Stimulated activated CD4-positive, alpha-beta T cell treated with anti-CD3 and anti-CD28 coated beads, Interleukin-1b, Interleukin-23, amount 100 ng/mL, for 4 hours (primary cell): ENCODE results near the gene PLXNB1.
A peak's percentile ranks its signal among the peaks of the same experiment; 100 is the strongest.

Source experiments
- DNase-seq, 2 donors: peaks; one replicate each; pipeline ENCODE4 v3.0.0-alpha.2; 2020; ENCODE audit warnings: low read depth in 2 of 2

PLXNB1 gene

DNA sequence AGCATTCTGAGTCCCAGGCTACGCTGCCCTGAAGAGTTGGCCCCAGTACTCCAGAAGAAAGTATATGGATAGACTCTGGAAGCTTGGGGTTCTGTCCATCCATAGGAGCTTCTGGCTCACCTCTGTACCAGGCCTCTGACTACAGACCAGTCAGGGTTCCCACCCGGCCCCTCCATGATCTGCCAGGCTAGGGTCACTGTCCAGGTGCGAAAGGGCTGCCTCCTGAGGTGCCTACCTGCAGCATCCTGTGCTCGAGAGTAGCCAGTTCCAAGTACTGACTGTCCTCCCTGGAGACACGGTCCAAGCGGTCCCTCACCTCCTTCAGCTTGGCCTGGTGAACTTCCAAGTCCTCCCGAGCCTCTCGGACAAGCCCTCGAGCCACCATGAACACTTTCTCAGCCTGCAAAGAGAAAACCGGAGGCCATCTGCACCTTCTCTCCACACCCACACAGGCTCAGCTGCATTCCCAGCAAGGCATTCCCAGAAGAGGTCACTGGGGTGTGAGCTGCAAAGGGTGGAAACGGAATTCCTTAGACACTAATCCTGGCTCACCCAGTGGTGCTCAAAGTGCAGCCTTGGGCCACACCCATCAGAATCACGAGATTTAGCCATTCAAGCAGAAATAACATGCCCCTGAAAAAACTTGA lies 3.7 kb upstream of the PLXNB1 start:
- no peak for DNase-seq

DNA sequence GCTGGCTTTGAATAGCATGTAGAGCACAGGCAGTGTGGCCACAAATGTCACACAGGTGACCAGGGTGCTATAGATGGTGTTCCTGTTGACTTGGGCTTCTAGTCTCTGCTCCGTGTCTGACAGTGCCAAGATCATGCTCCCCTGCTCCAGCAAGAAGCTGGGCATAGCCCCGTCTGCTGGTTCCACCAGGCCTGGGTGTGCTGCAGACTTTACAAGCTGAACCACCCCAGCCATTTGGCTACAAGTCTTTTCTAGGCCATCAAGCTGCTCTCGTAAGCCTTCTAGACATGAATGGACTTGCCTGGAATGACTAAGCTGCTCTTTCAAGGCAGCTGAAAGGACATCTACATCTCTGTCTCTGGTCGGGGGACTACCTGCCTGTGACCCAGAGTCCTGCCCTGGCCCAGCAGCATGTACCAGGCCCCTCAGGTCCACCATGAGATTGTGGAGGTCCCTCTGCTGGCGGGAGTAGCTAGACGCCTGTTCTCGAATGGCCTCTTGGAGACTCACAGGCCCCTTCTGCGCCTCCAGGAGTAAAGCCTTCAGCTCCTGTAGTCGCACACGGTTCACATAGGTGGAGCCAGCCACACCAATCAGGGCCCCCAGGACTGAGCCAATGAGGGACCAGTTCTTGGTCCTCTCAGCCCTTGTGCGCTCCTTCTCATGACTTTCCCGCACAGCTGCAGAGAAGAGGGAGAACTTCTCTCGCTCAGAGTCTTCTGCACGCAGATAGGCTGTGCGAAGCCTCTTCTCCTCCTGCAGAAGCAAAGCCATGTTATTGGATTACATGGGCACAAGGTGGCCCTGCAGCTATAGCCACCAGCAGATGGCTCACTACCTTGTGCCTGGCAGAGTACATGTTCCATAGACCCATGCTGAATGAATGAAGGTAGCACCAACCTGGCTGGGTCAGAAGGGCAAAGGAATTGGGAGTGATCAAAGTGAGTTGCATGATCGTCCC lies 2.8 kb upstream of the PLXNB1 start:
- DNase-seq: no peak

DNA sequence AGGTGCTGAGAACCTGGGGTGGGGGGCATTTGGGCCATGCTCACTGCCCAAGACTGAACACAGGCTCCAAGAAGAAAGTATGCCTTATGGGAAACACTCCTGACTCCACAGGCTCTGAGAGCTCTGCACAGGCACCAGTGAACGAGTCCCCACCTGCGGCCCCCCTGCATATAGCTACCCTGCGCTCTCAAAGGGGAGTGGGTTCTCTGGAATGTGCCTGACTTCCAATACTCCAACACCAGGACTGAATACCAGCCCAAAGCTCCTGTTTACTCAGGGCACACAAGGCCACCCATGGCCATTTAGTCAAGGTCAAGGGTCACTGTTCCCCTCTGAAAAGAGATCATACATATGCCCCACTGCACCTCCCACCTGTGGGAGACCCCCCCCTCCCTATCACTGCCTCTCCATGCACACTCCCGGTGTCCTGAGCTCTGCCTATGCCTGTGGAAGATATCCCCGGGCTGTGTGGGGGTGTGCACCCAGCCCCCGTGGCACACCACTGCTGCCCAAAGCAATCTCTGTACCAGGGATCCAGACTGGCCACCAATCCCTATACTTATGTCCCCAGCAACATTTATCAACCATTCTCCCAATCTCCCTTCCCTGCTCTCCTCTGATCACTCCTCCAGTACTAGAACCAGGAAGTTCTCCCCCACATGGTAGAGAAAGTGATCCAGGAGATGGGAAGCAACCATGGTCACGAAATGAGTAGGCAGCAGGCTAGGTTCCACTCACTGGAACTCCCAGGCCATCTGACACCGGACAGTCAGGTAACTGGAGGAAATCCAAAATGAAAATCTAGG lies 1.5 kb upstream of the PLXNB1 start:
- no peak for DNase-seq

DNA sequence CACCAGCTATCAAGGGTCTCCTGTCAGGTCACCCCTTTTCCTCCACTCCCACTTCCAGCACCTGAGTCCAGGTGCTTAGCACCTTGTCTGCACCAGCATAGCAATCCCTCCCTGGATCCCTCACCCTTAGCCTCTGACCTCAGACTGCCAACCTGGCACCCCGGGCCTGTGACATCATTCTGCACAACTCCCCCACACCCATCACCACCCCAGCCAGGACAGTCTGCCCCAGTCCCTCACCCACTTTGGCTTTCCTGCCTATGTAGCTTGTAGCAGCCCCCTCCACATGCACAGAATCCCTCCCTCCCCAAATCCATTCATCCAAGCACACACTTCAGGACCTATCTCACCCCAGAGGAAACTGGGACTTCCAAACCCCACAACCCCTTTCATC lies 819 bp upstream of the PLXNB1 start:
- DNase-seq: no peak

DNA sequence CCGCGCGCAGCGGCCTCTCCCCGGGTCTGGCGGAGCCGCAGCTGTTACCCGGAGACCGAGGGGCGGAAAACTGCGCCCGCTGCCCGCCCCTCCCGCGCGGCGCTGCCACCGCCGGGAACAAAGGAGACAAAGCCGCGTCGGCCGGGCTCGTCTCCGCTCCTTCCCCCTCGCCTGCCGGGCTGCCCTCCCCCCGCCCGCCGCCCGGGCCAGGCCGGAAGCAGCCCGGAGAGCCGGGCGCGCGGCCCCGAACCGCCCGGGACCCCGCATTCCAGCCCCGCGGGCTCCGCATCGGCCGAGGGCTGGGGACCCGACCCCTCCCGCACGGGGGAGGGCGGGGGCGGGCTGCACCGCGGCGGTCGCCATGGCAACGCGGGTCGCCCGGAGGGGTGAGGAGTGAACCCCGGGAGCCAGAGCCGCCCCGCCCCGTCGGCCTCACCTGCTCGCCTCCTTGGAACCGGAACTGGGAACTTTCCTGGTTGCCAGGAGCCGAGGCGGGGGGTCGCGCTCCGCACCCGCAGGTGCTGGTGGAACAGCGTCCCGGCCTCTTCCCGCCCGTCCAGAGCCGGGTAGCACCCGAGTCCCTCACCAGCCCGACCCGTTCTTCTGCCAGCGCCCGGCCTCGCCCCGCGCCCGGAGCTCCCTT lies 448 bp downstream of the PLXNB1 start:
- DNase-seq: peak; percentile 52 to 57

DNA sequence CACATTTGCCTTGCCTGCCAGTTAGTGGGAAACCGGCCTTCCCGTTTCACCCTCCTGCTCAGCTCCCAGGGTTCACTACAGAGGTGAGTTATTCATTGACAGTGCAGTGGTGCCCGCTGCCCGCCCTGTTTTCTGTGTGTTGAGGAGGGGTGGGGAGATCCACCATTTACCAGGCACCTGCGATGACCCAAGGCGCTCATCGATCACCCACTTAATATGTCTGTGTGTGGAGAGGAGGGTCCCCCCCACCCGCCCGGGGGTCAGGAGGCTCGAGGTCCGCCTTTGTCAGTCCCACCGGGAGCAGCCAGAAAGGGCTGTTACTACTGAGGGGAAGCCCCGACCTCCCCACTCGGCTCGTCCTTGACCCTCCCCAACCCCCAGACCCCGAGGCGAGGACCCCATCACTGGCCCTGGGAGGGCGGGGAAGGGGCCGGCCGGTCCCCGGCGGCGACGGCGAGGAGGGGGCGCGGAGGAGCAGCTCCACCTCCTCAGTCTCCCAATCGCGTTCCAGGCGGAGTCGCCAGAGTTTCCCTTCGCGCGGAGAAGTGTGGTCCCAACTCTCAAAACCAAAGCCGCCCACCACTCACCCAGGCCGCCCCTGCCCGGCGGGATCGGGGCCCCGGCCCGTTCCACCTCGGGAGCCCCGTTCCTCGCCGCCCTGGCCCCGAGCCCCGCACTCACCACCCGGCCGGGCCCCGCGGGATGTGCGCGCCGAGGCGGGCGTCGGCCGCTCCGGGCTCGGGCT lies 1.1 kb downstream of the PLXNB1 start:
- no peak for DNase-seq

DNA sequence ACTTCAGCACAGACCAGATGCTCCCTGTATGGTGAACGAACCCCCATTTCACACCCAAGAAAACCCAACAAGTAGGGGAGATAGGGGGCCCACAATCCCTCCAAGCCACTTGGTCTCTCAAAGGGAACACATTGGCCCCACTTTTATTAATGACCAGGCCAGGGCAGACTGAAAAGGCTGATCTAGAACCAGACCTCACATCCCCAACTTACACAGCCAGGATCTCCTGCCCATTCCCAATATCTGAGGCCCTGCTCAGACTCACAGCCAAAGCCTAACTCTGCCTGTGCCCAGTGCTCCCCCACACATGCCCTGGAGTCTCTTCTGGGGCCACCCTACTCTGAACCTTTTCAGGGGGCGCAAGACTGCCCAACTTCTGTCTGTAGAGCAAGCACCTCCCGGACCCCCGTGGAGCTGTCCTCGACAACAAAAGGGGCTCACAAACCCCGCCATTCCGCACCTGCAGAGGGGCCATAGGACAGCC lies 1.8 kb downstream of the PLXNB1 start:
- DNase-seq: no peak

DNA sequence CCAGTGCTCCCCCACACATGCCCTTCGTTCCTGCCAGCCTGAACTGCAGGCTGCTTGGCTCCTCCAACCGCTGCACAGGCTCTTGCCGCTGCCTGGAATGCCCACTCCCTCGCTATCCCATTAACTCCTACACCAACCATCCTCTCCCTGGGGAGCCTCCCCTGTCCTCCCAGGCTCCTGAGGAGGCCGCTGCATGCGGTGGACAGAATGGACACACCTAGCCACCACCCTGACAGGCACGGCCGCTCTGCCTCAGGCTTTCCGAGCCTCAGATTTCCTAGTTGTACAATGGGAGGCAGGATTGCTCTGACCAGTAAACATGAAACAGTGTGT lies 2.3 kb downstream of the PLXNB1 start:
- DNase-seq: no peak

DNA sequence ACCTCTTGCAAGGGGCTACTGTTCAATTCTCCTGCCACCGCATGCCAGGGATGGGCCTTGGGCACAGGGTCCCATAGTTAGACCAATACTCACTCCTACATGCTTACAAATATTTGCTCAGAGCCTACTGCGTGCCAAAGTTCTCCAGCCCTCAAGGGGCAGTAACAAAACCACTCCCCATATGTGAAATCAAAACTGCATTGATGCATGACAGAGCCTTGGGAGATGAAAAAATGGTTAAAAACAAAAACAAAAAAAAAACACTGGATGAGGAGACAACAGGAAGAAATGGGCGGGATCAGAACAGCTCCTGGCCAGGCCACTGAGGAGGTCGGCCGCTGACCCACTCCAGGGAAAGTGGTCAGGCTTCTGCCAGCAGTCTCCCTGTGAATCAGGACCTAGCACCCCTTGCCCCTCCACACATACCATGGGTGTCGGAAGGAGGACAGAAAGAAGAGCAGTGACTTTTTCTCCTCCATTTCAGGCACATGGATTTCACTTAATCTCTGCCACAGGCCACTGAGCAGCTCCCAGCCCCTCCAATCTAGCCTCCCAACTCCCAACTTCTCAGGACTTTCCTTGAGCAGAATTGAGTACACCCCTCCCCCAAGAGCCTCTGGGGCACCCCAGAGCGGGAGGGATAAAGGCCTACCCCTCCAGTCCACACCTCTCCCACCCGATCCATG lies 2.8 kb downstream of the PLXNB1 start:
- no peak for DNase-seq

DNA sequence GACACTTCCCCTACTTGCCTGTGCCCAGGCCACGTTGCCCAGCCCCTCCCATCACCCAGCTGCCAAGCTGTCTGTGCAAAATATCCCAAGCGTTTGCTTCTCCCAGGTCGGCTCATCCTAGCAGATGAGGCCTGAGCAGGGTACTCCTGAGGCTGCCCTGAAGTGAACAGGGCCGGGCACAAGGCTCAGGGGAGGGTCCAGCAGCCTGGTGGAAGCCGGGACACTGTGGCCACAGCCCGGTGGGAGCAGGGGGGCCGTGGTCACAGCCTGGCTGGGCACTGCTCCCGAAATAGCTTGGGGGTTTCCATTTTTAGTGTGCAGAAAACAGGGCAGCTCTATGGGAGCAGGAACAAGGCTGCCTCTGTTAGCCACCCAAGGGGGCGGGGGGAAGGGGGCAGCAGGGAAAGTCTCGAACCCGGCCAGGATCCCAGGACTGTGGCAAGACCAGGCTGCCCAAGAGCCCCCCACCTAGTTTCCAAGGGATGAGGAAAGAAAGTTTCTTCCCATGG lies 3.4 kb downstream of the PLXNB1 start:
- no peak for DNase-seq

DNA sequence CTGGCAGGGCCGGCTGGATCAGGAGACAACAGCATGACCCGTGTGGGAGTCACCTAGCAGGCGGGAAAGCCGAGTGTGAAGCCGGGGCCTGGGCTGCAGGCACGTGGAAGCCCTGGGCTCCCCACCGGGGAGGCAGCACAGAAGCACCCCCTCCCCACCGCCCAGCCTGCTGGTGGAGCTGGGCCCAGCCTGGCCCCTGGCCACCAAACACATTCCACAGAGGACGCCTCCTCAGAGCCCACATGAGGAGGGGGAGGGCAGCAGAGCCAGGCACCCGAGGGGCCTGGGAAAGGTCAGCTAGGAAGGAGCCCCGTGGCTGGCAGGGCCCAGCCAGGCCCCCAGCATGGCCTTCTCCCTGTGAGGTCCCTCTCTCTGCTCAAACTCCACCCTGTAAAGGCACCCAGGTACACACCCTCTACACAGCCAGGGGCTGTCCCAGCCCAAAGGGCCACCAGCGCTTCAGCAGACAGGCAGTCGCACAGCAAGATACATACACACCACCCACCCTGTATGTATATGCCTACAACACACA lies 4.5 kb downstream of the PLXNB1 start:
- DNase-seq: no peak

DNA sequence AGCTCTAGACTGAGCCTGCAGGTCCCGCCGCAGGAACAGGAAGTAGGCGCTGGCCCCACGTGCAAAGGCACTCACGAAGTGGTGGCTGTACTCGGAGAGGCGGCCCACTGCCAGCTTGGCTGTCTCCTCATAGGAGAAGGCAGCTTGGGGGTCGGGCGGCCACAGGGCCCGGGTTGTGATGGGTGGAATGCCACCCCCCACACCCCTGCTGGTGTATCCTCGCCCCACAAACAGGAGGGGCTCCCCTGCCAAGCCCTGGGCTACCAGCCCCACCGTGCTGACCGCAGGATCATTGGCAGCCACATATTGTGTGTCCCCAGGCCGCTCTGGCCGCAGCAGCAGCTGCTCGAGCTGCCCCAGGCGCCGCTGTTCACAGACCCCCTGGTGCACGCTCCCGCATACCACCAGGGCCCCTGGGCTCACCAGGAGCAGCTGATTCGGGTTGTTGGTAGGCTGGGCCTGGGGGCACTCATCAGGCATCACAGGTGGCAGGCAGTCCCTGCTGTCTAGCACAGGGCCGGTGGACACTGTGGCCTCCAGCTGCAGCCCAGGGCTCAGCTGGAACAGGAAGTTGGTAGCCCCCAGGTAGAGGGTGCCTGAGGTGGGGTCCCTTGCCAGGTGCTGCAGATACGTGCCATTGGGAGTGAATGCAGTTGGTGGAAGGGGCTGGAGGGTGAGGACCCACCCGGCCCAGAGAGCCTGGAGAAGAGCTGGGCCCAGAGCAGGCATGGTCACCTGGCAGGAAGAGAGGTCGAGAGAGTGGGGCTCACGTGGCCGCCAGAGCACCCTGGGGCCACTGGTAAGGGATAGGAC lies 5.8 kb downstream of the PLXNB1 start:
- DNase-seq: no peak

DNA sequence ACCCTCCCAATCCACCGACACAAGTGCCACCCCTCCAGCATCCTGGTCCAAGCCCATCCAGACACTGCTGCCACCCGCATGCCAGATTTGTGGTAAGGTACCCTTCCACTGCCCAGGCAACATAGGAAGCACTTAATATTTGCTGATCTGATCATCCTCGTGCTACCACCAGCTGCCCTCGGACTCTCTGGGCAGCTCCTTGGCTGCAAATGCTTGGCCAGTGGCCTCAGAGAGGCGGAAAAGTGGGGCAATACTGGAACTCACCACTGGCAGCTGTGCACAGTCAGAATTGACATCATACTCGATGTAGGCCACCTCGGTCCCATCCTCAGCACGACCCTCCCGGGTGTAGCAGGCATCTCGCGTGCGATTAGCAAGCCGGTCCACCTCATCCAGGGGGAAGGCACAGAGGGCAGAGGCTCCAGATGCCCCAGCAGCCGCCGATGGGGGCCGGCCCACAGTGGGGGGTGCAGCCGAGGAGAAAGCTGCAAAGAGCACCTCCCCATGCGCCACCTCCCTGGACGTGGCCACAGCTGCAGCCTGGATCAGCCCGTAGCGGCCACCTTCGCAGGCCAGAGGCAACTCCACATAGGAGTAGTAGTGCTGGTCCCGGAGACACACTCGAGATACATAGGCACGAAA lies 6.5 kb downstream of the PLXNB1 start:
- DNase-seq: no peak

DNA sequence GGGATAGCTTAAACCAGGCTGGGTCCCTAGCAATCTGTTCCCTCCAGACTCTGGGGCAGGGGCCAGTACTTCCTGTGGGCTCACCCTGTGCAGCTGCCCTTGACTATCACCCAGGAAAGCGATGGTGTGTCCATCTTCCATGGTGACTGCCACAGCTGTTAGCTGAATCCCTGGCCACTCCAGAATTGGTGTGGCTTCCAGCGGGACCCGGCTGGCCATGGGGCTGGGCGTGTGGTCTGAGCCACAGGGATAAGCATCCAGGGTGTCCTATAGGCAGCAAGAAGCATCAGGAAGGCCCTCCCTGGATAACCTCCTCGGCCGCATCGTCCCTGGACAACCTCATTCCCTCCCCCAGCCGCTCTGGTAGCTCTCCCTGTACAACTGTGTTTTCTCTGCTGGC lies 7.2 kb downstream of the PLXNB1 start:
- no peak for DNase-seq

DNA sequence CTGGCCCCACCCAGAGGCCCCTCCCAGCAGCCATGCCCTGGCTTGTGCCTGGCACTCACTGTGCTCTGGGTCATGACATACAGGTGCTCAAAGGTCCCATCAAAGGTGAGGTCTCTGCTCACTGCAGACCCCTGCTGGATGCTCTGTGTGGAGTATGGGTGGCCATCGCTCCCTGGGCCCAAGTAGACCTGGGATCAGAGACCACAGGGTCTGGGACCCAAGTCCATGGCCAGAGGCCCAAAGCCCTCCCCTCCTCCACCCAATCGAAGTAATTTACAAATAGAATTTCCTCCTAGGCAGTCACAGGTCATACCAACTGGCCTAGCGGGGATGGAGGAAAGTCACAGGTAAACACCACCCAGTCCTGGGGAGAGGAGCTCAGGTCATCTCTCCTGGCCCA lies 7.6 kb downstream of the PLXNB1 start:
- no peak for DNase-seq

DNA sequence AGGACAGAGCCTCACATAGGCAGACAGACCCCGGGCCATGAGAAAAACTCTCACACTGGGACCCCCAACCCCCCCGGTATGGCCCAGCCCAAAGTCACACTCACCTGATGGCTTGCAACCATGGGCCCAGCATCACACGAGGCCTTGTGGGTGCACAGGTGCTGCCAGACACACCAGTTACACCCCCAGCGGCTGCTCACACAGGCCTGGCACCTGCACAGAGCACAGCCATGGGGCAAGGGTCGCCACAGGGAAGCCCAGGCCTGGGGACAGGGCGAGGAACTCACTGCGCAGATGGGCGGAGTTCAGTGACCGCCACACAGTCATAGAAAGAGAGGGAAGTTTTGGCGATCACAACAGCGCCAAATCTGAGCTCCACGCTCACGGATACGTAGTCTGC lies 9.3 kb downstream of the PLXNB1 start:
- DNase-seq: no peak

DNA sequence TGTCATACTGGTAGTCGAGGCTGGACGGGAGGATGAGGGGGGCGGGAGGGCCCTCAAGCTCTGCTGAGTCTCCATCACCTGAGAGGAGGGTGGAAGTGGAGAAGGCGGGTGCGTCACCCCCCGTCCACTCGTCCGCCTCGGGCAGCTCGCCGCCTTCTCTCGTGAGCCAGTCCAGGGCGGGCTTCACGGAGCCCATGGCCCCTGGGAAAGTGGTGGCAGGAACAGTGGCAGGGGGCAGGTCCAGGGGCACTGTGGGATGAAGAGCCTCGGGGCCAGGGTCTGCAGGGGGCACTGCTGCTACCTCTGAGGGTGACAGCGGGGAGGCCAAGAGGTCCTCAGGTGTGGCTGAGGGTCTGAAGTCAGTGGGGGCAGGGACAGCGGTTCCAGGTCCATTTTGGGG lies 10.3 kb downstream of the PLXNB1 start:
- no peak for DNase-seq

DNA sequence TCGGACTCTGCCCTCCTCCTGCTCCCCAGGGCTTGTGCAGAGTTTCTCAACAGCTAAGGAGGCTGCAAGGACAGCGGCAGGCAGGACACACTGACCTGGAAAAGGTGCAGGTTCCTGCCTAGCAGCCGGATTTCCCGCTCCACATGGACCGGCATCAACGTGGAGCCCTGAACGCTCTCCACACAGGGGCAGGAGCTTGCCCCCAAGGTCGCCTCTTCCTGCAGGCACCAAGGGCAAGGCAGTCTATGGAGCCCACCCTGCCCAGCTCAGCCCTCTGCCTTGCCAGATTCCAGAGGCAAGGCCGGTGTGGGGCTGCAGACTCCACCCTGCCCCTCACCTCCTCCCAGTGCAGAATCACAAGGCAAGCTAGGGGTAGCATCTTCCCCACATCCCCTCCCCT lies 10.7 kb downstream of the PLXNB1 start:
- DNase-seq: no peak

DNA sequence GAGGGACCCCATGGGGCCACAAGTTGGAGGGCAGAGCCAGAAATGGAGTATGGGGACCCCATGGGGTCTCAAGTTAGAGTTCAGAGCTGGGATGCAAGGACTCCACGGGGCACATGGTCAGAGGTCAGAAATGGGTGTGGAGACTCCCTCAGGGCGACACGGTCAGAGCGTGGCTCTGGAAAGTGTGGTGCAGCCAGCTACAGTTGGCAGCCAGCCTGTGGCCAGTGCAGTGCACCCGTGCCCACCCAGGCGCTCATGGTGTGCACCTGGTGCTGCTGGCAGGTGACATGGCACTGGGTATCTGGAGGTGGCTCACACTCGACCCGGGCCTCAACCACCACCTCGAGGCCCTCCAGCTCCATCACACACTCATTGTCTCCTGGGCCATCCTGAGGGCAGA lies 11.2 kb downstream of the PLXNB1 start:
- no peak for DNase-seq
